ENCODE data around the gene TRPM8.

Gene TRPM8

GRCh38 chr2:233976690-233977294, 59.6 kb downstream of the TRPM8 start:
- DNase-seq, result no peak

DNA sequence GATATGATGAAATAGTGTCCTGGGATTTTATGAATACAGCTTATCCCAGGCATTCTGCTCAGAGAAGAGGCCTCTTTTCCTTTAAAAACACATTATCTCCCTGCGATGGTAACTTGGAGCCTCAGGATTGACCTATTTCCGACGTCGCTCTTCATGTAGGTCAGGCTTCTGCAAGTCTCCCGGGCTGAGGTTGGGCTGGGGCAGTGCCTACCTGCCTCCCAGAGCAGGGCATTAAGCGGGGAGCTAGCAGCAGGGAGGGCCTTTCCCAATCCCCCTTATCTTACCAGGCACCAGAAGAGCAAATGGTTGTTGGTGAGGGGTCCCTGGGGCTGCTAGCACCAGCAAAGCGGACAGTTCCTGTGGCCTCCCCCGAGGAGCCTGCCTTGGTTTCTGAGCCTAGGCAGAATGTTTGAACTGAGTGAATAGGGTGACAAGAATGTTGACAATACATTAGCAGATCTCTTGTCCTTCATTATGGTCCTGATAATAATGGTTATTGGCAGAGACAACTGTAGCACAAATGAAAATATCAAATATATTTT, 60.2 kb downstream of the TRPM8 start:
- no peak for DNase-seq

GRCh38 chr2:233979748-233980147, 62.6 kb downstream of the TRPM8 start:
- no peak for DNase-seq

GRCh38 chr2:233980955-233981561, 63.9 kb downstream of the TRPM8 start:
- no peak for DNase-seq

DNA sequence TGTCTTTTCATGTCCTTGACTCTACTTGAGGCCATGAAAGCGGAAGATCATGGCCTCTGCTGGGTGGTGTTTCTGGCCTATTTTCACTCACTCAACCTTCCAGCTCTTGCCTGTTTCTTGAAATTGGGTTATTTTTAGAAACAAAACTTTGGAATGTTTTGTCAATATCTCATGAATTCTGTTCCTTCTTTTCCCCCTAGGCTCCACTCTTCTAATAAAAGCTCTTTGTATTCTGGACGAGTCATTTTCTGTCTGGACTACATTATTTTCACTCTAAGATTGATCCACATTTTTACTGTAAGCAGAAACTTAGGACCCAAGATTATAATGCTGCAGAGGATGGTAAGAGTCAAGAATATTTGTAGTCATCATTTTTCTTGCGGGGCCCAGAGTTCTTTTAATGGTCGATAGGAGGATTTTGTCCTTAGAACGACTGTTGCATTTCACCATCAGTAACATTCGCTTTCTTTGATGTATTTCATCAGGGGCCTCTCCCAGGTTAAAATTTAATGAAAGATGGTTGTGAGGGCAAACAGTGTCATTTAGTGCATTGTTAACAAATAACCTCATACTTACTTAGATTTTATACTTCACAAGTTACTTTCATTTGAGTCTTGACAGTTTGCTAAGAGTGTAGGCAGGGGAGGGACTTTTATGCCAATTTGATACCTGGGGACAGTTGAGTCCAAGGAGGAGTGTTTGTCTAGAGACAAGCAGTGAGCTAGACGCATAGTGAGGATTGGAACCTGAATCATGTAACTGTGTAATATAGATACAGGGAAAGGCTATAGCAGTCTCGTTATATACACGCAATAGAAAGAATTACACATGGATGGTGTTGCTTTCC, 64.6 kb downstream of the TRPM8 start:
- DNase-seq, result no peak

- no peak for DNase-seq
Measured at GRCh38 chr2:233982421-233983121, 65.4 kb downstream of the TRPM8 start.

DNA sequence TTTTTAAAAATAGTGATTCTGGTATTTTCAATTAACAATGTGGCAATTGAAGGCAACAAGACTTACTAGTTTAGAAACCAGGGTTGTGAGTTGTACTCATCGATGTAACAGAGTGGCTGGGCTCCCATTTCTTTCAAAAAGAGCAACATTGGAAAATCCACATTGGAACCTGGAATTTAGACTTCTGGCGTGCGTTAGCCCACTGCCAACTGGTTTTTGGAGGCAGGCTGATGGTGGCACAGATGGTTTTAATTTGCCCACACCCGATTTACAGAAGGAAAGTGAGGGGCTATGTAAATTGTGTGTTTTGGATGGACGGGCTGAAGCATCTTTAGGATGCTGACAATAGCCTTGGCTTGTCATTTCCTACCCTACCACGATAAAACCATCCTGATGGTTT, 66.3 kb downstream of the TRPM8 start:
- no peak for DNase-seq

DNA sequence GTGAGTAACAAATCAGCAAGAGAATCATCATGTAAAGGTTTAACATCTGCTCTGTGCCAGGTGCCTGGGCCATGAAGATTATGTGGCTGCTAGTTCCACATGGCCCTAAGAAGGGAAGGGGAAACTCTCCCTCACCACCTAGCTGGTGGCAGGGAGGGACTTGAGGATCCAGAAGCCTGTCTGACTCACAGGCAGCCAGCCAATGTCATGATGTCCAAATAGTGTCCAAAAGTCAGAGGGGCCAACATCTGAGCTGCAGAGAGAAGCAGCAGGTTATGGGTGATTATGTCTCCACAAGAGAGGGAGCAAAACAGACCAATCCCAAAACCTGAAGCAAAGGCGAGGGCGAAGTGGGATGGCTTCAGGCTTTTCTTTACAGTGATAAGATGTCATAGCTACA, 71.4 kb downstream of the TRPM8 start:
- no peak for DNase-seq

DNA sequence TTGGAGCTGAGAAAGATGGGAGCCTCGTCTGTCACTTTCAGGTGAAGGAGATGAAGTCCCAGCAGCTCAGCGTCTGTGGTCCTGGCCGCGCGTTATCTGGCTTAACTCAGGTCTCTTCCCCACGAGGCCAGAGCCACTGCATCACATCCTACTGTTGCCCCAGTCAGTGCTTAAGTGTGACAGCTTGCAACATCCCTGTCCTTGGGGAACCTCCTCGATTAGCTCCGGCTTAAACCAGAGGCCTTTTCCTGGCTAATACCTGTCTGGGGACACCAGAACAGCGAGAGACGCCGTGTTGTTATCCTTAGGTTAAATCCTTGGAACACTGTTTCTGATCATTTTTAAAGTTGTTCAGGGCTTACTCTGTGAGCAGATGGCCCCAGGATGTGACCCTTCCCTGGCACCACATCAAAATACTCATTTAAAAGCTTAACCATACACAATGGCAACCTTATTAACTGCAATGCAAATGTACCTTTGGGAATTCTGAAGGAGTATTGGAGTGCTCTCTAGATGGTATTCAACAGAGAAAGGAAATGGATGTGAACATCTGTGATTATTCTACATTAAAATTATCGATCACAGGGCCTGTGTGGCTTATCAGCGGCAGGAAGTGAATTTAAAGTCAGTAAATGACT, 72.2 kb downstream of the TRPM8 start:
- DNase-seq, result no peak

DNA sequence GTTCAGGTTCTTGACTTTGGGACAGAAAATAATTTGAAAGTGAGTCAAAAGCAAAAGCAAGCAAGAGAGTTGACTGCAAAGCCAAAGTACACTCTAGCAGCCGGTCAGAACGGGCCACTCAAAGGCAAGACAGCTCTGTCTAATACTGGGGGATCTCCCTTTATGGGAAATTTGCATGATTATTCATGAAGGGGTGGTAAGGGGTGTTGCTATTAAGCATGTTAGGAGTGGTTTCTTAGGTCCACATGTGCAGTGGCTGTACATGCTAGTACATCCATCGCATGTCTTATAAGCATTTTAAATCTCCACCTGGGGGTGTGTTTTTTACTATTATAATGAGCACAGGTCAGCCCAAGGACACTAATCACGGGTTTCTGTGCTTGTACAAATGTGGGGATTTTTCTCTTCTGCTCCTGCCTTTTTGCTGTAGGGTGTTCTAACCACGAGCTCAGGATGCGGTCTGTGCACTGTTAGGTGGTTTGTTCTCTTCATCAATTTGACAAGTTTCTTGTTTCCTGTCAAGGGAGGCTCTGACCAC, 73.2 kb downstream of the TRPM8 start:
- no peak for DNase-seq

- no peak for DNase-seq
Measured at GRCh38 chr2:233991196-233991595, 74.0 kb downstream of the TRPM8 start.

- no peak for DNase-seq
Measured at GRCh38 chr2:233992513-233993217, 75.5 kb downstream of the TRPM8 start.

- DNase-seq, result no peak
Measured at GRCh38 chr2:233993461-233993860, 76.3 kb downstream of the TRPM8 start.

- no peak for DNase-seq
Measured at GRCh38 chr2:233994151-233994550, 77.0 kb downstream of the TRPM8 start.

- no peak for DNase-seq
Measured at GRCh38 chr2:233996000-233996399, 78.8 kb downstream of the TRPM8 start.

GRCh38 chr2:233996461-233996860, 79.3 kb downstream of the TRPM8 start:
- no peak for DNase-seq

DNA sequence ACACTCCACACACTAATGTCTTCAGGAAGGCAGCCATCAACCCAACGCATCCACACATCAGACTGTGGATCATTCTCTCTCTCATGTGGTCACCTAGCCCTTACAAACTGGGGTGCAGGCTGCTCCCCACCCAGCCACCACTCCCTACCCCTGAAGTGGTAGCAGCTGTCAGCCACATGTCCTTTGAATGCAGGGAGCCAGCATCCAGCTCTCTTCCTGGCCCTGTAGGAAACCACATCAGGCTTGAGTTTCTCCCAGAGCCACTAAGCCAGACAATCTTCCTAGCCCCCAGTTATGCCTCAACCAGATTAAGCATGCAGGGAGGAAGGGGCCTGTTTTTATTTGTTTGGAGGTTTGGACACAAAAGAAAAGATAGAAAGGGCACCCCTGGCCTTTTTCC, 80.5 kb downstream of the TRPM8 start:
- no peak for DNase-seq

DNA sequence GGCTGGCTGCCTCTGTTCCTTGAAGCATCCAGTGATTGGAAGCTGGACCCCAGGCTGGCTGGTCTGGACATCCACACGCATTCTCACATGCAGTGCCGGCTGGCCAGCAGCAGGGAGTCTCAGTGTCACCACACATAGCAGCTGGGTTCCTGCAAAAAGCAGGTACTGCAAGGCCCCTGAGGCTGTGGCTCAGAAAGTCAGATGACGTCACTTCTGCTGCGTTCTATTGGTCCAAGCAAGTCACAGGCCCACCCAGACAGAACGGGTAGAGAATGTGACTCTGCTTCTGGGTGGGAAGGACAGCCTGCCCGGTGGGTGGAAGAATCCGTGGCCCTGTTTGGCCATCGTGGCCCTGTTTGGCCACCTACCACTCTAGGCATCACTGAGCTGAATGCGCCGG, 82.0 kb downstream of the TRPM8 start:
- DNase-seq, result no peak

DNA sequence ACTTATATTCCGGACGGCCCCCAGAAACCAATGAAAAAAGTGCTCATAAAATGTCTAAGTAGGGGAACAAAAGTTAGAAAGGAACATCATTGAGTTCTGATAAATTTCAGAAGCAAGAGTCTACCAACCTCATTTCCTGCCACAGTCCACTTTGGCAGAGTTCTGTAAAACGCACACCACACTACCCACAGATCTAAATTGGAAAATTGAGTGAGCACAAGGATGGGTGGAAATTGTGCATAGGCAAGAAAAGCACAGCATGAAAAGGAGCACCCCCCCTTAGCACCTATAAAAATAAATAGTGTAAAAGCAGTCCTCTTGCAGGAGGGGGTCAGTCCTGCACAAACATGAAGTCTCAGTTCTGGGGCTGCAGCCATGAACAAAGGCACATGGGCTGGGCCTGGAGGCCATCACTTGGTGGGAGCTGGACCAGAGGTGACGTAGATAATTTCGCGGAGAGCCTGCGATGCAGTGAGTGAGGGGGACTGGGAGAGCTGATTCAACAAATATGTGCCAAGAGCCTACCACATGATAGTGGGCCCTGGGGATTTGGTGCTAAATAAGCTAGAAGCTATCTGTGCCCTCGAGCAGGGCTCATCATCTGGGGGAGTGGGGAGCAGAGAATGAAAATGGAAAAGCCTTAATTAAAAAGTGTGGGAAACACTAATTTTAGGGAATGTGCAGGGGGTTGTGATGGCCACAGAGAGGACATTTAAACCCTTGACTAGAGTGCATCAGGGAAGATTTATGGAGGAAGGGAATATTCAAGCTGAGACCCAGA, 84.4 kb downstream of the TRPM8 start:
- no peak for DNase-seq

GRCh38 chr2:234002281-234002680, 85.1 kb downstream of the TRPM8 start:
- DNase-seq, result no peak
